AG10803 (cell line): Measurements from ENCODE around the gene SEC23IP.

Experiments used
- DNase-seq: peaks from one replicate; pipeline ENCODE4 v3.0.0; 2010; ENCODE audit warnings: low read depth
- H3K4me3 ChIP-seq: 2 replicates; pipeline ENCODE4 v1.5.1; 2011; ENCODE audit warnings: mild to moderate bottlenecking, low read length, control low read depth
- CTCF ChIP-seq: conservative IDR thresholded peaks from 2 replicates; pipeline ENCODE4 v1.5.1; 2011; ENCODE audit warnings: mild to moderate bottlenecking, low read length, control low read depth, inconsistent platforms

The SEC23IP gene

GRCh38 chr10:119928411-119928810 lies 35.9 kb downstream of the SEC23IP start:
- no peak for TF ChIP-seq CTCF
- H3K4me3 ChIP-seq: no peak overlapping the region
- DNase-seq: no peak

GRCh38 chr10:119931871-119932270 lies 39.3 kb downstream of the SEC23IP start:
- TF ChIP-seq CTCF: no peak
- no peak for DNase-seq

GRCh38 chr10:119932631-119933030 lies 40.1 kb downstream of the SEC23IP start:
- no peak for TF ChIP-seq CTCF
- no peak overlapping the region for H3K4me3 ChIP-seq
- DNase-seq: no peak

More at GRCh38 chr10:119931871-119932270, 39.3 kb downstream of the SEC23IP start:
- no peak overlapping the region for H3K4me3 ChIP-seq

- DNase-seq: no peak
- peak; percentile 34; the same call in 1 of the 2 replicates for TF ChIP-seq CTCF
- H3K4me3 ChIP-seq: no peak overlapping the region
Observed at GRCh38 chr10:119933179-119933578, 40.6 kb downstream of the SEC23IP start.

- DNase-seq: no peak
- H3K4me3 ChIP-seq: no peak overlapping the region
- TF ChIP-seq CTCF: no peak
Observed at GRCh38 chr10:119940487-119940886, 48.0 kb downstream of the SEC23IP start.

- no peak for TF ChIP-seq CTCF
Observed at GRCh38 chr10:119942973-119943372, 50.4 kb downstream of the SEC23IP start.

GRCh38 chr10:119945805-119946204 lies 53.3 kb downstream of the SEC23IP start:
- H3K4me3 ChIP-seq: no peak overlapping the region
- DNase-seq: no peak
- TF ChIP-seq CTCF: no peak

More at GRCh38 chr10:119942973-119943372, 50.4 kb downstream of the SEC23IP start:
- H3K4me3 ChIP-seq: no peak overlapping the region
- no peak for DNase-seq
